K562 (cell line): ENCODE data around the gene PPP1CC. TPM values are rescaled to one million over a fixed set of nuclear protein-coding genes. Genes with fewer than 3 reads are reported as not detected.

Source experiments
- CHD1 ChIP-seq: fragments of 200-600 bp; sonication (generic); IDR thresholded peaks from one replicate; pipeline ENCODE4 v1.6.1; 2012; ENCODE audit warnings: mild to moderate bottlenecking, moderate library complexity, low read length, inconsistent platforms
- CREBBP ChIP-seq: IDR thresholded peaks from one replicate; pipeline ENCODE4 v1.6.1; 2012; ENCODE audit warnings: low read depth, mild to moderate bottlenecking, control low read depth, inconsistent platforms, low read length
- ELF2 ChIP-seq: fragments of 250-450 bp; sonication (Bioruptor Pico); IDR thresholded peaks from 2 replicates; pipeline ENCODE4 v1.5.0; 2021; ENCODE audit warnings: mild to moderate bottlenecking
- ETS1 ChIP-seq: conservative IDR thresholded peaks from 2 replicates; pipeline ENCODE4 v1.6.1; 2011; ENCODE audit warnings: low read depth, mild to moderate bottlenecking, low read length; ENCODE audit not compliant: control insufficient read depth
- EZH2 ChIP-seq: IDR thresholded peaks from 2 replicates; pipeline ENCODE4 v1.6.1; 2012; ENCODE audit warnings: low read depth, mild to moderate bottlenecking, inconsistent platforms, low read length, borderline replicate concordance
- GABPB1 ChIP-seq: sonication (generic); formaldehyde crosslinking; IDR thresholded peaks from 2 replicates; pipeline ENCODE4 v1.8.0; 2022; ENCODE audit warnings: mild to moderate bottlenecking, missing genetic modification reagents
- MAFF ChIP-seq: IDR thresholded peaks from 2 replicates; pipeline ENCODE4 v1.6.1; 2012; ENCODE audit warnings: low read length, improper control_type of control experiment
- MCM2 ChIP-seq: fragments of 450-650 bp; IDR thresholded peaks from 2 replicates; pipeline ENCODE4 v1.6.1; 2017; ENCODE audit warnings: low read depth, mild to moderate bottlenecking
- MIER1 ChIP-seq: fragments of 450-650 bp; IDR thresholded peaks from 2 replicates; pipeline ENCODE4 v1.6.1; 2016; ENCODE audit warnings: antibody characterized with exemption, mild to moderate bottlenecking, low read depth
- SIN3A ChIP-seq, 2 experiments: fragments of 150-350 bp in 1 of 2; IDR thresholded peaks; 2 replicates each; pipeline ENCODE4 v1.6.1; 2011 to 2016; ENCODE audit warnings: borderline replicate concordance in 2 of 2, low read depth in 2 of 2, low read length in 2 of 2, mild to moderate bottlenecking in 2 of 2, moderate library complexity in 2 of 2; ENCODE audit not compliant: control insufficient read depth in 1 of 2
- TEAD4 ChIP-seq, 2 experiments: sonication (generic) in 1 of 2; formaldehyde crosslinking in 1 of 2; IDR thresholded peaks; 2 replicates each; pipeline versions ENCODE4 v1.6.1 to v1.8.0; 2012 to 2022; ENCODE audit warnings: borderline replicate concordance in 1 of 2, inconsistent platforms in 1 of 2, low read length in 1 of 2, mild to moderate bottlenecking in 1 of 2, missing genetic modification reagents in 1 of 2
- ZBTB1 ChIP-seq: sonication (generic); formaldehyde crosslinking; IDR thresholded peaks from 2 replicates; pipeline ENCODE4 v1.8.1; 2023; ENCODE audit warnings: missing genetic modification reagents, low read depth, mild to moderate bottlenecking, borderline replicate concordance
- ZBTB34 ChIP-seq: fragments of 250-450 bp; sonication (Bioruptor Pico); IDR thresholded peaks from 2 replicates; pipeline ENCODE4 v1.8.0; 2021; ENCODE audit warnings: mild to moderate bottlenecking, moderate library complexity
- ZNF121 ChIP-seq: sonication (generic); formaldehyde crosslinking; conservative IDR thresholded peaks from 2 replicates; pipeline ENCODE4 v1.8.0; 2022; ENCODE audit warnings: missing genetic modification reagents
- ZNF274 ChIP-seq: IDR thresholded peaks from 2 replicates; pipeline ENCODE4 v1.6.1; 2011; ENCODE audit warnings: low read depth, mild to moderate bottlenecking, low read length, moderate library complexity, borderline replicate concordance
- ZNF444 ChIP-seq: fragments of 250-450 bp; sonication (Bioruptor Pico); IDR thresholded peaks from 2 replicates; pipeline ENCODE4 v1.4.0; 2020; ENCODE audit warnings: mild to moderate bottlenecking, moderate library complexity
- polyA plus RNA-seq, 8 experiments: library from polyadenylated mRNA; depleted of rRNA in 4 of 8; stranded (reverse) in 5 of 8; unstranded in 3 of 8; fragments of >200 nt; fragmentation: Nextera tagmentation in 2 of 8; fragmentation: Illumina TruSeq in 1 of 8; extraction: Ambion mirVana in 2 of 8; extraction: Trizol in 1 of 8; gene quantifications; 2 replicates each; pipeline versions ENCODE4 v1.2.1 to v1.2.3, GENCODE V29; 2011 to 2014; ENCODE audit warnings: inconsistent platforms in 1 of 8, missing spikeins in 1 of 8
- total RNA-seq, 7 experiments: library from RNA; depleted of rRNA in 6 of 7; stranded (reverse); fragments of >200 nt in 6 of 7; fragmentation: Illumina TruSeq in 2 of 7; extraction: Trizol in 2 of 7; gene quantifications; 2 replicates each; pipeline versions ENCODE4 v1.2.1 to v1.2.3, GENCODE V29; 2011 to 2021; ENCODE audit warnings: low replicate concordance in 1 of 7
- TF ChIP-seq, protein P1 (sequence below): sonication (generic); formaldehyde crosslinking; IDR thresholded peaks from 2 replicates; pipeline ENCODE4 v1.8.0; 2023; ENCODE audit warnings: missing genetic modification reagents, mild to moderate bottlenecking, borderline replicate concordance
- TF ChIP-seq, protein P2 (sequence below): fragments of 450-650 bp; formaldehyde crosslinking; IDR thresholded peaks from 2 replicates; pipeline ENCODE4 v1.4.0; 2022; ENCODE audit warnings: mild to moderate bottlenecking, moderate library complexity

PPP1CC gene
- total and polyA plus RNA-seq, 9 of the 15 experiments (the other 6 are each of a cell fraction or from before 2014, with no cell fraction given) = 67.4 to 286 (median 195) TPM

DNA sequence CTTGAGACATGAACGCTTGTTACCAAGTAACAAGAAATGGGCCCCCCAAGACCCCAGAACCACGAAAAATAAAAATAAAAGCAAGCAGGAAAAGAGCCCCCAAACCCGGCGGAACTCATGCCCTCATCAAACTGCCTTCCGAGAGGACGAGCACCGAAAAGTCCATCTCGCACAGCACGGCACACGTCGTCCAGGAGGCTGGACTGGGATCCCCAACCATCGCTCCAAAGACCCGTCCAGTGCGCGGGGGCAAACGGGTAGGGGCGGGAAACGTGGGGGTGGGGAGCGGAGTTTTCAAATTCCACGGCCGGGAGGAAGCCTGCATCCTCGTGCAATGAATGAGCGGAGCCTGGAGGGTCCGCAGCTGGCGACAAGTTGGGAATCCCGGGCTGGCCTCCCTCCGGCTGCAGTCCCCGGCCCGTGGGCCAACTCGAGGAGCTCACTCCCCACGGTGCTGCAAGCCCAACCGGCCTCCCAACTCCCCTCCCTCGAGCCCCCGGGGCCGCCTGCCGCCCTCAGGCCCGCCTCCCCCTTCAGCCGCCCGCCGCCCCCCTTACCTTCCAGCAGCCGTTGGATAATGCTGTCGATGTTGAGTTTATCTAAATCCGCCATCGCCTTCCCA is 484 bp downstream of the PPP1CC start (continued):
- TF ChIP-seq ETS1 (peak; percentile 46; the same call in 1 of the 2 replicates), SIN3A (IDR thresholded peaks at IDR 0.05; ENCODE audit: borderline replicate concordance in 2 of 2, control insufficient read depth in 1 of 2, low read depth in 2 of 2, low read length in 2 of 2) (peak in 1 of 2 experiments; percentile 53; a peak in 1 of 4 replicates), MIER1 (no peak), MAFF (no peak), CHD1 (peak; percentile 52), ELF2 (CRISPR knock-in tag) (no peak), CREBBP (no peak), ZNF444 (CRISPR knock-in tag) (no peak), ZBTB34 (CRISPR knock-in tag) (no peak), GABPB1 (peak; percentile 21; the same call in 1 of the 2 replicates), MCM2 (no peak), EZH2 (no peak), ZNF121 (CRISPR knock-in tag) (no peak), ZBTB1 (CRISPR knock-in tag) (no peak; the same call in 1 of the 2 replicates), TEAD4 (IDR thresholded peaks at IDR 0.05; ENCODE audit: low read length) (no peak; the same call in 1 of the 2 replicates), TEAD4 (CRISPR knock-in tag; IDR thresholded peaks at IDR 0.05; ENCODE audit: borderline replicate concordance) (no peak), ZNF274 (no peak)
- TF ChIP-seq, protein P1, sequence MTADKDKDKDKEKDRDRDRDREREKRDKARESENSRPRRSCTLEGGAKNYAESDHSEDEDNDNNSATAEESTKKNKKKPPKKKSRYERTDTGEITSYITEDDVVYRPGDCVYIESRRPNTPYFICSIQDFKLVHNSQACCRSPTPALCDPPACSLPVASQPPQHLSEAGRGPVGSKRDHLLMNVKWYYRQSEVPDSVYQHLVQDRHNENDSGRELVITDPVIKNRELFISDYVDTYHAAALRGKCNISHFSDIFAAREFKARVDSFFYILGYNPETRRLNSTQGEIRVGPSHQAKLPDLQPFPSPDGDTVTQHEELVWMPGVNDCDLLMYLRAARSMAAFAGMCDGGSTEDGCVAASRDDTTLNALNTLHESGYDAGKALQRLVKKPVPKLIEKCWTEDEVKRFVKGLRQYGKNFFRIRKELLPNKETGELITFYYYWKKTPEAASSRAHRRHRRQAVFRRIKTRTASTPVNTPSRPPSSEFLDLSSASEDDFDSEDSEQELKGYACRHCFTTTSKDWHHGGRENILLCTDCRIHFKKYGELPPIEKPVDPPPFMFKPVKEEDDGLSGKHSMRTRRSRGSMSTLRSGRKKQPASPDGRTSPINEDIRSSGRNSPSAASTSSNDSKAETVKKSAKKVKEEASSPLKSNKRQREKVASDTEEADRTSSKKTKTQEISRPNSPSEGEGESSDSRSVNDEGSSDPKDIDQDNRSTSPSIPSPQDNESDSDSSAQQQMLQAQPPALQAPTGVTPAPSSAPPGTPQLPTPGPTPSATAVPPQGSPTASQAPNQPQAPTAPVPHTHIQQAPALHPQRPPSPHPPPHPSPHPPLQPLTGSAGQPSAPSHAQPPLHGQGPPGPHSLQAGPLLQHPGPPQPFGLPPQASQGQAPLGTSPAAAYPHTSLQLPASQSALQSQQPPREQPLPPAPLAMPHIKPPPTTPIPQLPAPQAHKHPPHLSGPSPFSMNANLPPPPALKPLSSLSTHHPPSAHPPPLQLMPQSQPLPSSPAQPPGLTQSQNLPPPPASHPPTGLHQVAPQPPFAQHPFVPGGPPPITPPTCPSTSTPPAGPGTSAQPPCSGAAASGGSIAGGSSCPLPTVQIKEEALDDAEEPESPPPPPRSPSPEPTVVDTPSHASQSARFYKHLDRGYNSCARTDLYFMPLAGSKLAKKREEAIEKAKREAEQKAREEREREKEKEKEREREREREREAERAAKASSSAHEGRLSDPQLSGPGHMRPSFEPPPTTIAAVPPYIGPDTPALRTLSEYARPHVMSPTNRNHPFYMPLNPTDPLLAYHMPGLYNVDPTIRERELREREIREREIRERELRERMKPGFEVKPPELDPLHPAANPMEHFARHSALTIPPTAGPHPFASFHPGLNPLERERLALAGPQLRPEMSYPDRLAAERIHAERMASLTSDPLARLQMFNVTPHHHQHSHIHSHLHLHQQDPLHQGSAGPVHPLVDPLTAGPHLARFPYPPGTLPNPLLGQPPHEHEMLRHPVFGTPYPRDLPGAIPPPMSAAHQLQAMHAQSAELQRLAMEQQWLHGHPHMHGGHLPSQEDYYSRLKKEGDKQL (CRISPR knock-in tag) = 0 out of 2 replicates have a peak, but pooled peaks have one; percentile 30
- TF ChIP-seq, protein P2, sequence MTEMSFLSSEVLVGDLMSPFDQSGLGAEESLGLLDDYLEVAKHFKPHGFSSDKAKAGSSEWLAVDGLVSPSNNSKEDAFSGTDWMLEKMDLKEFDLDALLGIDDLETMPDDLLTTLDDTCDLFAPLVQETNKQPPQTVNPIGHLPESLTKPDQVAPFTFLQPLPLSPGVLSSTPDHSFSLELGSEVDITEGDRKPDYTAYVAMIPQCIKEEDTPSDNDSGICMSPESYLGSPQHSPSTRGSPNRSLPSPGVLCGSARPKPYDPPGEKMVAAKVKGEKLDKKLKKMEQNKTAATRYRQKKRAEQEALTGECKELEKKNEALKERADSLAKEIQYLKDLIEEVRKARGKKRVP = no peak
